Caco-2 (cell line): ENCODE results near the gene OR51B4. TPM values are rescaled to one million over a fixed set of nuclear protein-coding genes. Genes with fewer than 3 reads are reported as not detected.

Experiments
- Bru-seq: library from RNA; stranded (reverse); fragments of 400-500 nt; gene quantifications from one replicate; lab custom pipeline; 2021; lab: Mats Ljungman, UMichigan
- BruChase-seq, 2 experiments: library from RNA; stranded (reverse); fragments of 400-500 nt; gene quantifications; one replicate each; lab custom pipeline; 2021; lab: Mats Ljungman, UMichigan
- BruUV-seq: library from RNA; stranded (reverse); fragments of 400-500 nt; replicated peaks from 2 replicates; lab custom pipeline; 2021; lab: Mats Ljungman, UMichigan
- CTCF ChIA-PET: fragments of 300-600 bp; sonication (Branson Sonifier 250); formaldehyde crosslinking; loops from one replicate; lab custom pipeline; 2022; ENCODE audit warnings: antibody characterized with exemption; lab: Charles Lee
- POLR2A ChIA-PET: fragments of 300-600 bp; sonication (Branson Sonifier 250); formaldehyde crosslinking; loops from one replicate; lab custom pipeline; 2022; ENCODE audit warnings: antibody characterized with exemption; lab: Charles Lee
- DNase-seq, 2 experiments: peaks; one replicate each; pipeline versions ENCODE4 v3.0.0 to v3.0.0-alpha.2; 2020 to 2022
- H3K27me3 ChIP-seq: replicated peaks from 2 replicates; pipeline ENCODE4 v1.6.0; 2011; ENCODE audit warnings: low read length; ENCODE audit not compliant: control insufficient read depth, insufficient read depth
- H3K36me3 ChIP-seq: 2 replicates; pipeline ENCODE4 v1.5.1; 2011; ENCODE audit warnings: low read length; ENCODE audit not compliant: control insufficient read depth, insufficient read depth
- H3K4me1 ChIP-seq: fragments of 250-450 bp; sonication (Bioruptor Pico); 2 replicates; pipeline ENCODE4 v1.5.1; 2020; ENCODE audit warnings: mild to moderate bottlenecking
- H3K4me3 ChIP-seq: 2 replicates; pipeline ENCODE4 v1.5.1; 2011; ENCODE audit warnings: low read depth, mild to moderate bottlenecking, control low read depth, low read length
- H3K9me3 ChIP-seq: fragments of 250-450 bp; sonication (Bioruptor Pico); 2 replicates; pipeline ENCODE4 v1.5.1; 2020; ENCODE audit warnings: mild to moderate bottlenecking, moderate library complexity
- H3K27ac Mint-ChIP-seq: one replicate; pipeline ENCODE4 v1.8.0; 2022; ENCODE audit warnings: mixed read lengths; ENCODE audit not compliant: unreplicated experiment
- H3K27me3 Mint-ChIP-seq: one replicate; pipeline ENCODE4 v1.8.0; 2022; ENCODE audit warnings: mixed read lengths; ENCODE audit not compliant: insufficient read depth, unreplicated experiment
- H3K36me3 Mint-ChIP-seq: one replicate; pipeline ENCODE4 v1.8.0; 2022; ENCODE audit warnings: mild to moderate bottlenecking, mixed read lengths; ENCODE audit not compliant: insufficient read depth, unreplicated experiment
- H3K4me1 Mint-ChIP-seq: one replicate; pipeline ENCODE4 v1.8.0; 2022; ENCODE audit warnings: low read depth, mixed read lengths; ENCODE audit not compliant: unreplicated experiment
- H3K4me3 Mint-ChIP-seq: one replicate; pipeline ENCODE4 v1.8.0; 2022; ENCODE audit warnings: mild to moderate bottlenecking, moderate library complexity, mixed read lengths; ENCODE audit not compliant: unreplicated experiment
- H3K9me3 Mint-ChIP-seq: one replicate; pipeline ENCODE4 v1.8.0; 2022; ENCODE audit warnings: mixed read lengths; ENCODE audit not compliant: unreplicated experiment
- intact Hi-C: fragments of 100-400 bp; cut with micrococcal nuclease; formaldehyde crosslinking; loops from one replicate; pipeline ENCODE4 v1.10.0; 2022; ENCODE audit not compliant: unreplicated experiment
- long read RNA-seq: library from polyadenylated mRNA; stranded (forward); transcript quantifications from one replicate; pipeline ENCODE4 v2.0.0, GENCODE V29; 2022
- total RNA-seq: library from RNA; stranded (reverse); gene quantifications from 2 replicates; pipeline ENCODE4 v1.2.3, GENCODE V29; 2022
- TF ChIP-seq, protein P1 (sequence below), 2 experiments: fragments of 200-600 bp in 1 of 2; IDR thresholded peaks; 1 replicate in 1 of 2; 2 replicates in 1 of 2; pipeline versions ENCODE4 v1.5.1 to v1.8.0; 2011 to 2022; ENCODE audit warnings: antibody characterized with exemption in 1 of 2, control low read depth in 1 of 2, inconsistent platforms in 1 of 2, low read depth in 1 of 2, low read length in 1 of 2, mild to moderate bottlenecking in 1 of 2, moderate library complexity in 1 of 2; ENCODE audit not compliant: insufficient read depth in 1 of 2, severe bottlenecking in 1 of 2, unreplicated experiment in 1 of 2

Gene OR51B4, protein sequence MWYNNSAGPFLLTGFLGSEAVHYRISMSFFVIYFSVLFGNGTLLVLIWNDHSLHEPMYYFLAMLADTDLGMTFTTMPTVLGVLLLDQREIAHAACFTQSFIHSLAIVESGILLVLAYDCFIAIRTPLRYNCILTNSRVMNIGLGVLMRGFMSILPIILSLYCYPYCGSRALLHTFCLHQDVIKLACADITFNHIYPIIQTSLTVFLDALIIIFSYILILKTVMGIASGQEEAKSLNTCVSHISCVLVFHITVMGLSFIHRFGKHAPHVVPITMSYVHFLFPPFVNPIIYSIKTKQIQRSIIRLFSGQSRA
- total RNA-seq, result not detected in 2 replicates
- not detected for Bru-seq, nascent RNA
- not detected for BruChase-seq, experiment 1, labeled RNA remaining after a 2-hour chase
- BruChase-seq, experiment 2, labeled RNA remaining after a 6-hour chase, result not detected
- long read RNA-seq, result 0 reads

DNA sequence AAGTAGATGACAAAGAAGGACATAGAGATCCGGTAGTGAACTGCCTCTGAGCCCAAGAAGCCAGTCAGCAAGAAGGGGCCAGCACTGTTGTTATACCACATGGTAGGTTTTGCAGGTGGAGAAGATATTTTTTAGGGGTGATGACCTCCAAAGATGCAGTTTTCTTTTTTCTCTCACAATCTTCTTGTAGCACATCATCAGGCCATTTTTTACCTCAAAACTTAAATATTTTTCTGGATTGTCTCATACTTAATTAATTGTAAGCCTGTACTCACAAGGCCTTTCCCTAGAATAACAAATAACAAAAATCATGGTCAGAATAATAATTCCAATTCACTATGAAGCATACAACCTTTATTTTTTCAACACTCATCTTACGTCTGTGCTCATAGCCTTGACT, at the start of gene OR51B4:
Gene OR51B4, minus strand, starts transcription at position 101 of the 400 bp plus-strand sequence. Its CDS starts 0 bp downstream, at position 101.
- TF ChIP-seq, protein P1, sequence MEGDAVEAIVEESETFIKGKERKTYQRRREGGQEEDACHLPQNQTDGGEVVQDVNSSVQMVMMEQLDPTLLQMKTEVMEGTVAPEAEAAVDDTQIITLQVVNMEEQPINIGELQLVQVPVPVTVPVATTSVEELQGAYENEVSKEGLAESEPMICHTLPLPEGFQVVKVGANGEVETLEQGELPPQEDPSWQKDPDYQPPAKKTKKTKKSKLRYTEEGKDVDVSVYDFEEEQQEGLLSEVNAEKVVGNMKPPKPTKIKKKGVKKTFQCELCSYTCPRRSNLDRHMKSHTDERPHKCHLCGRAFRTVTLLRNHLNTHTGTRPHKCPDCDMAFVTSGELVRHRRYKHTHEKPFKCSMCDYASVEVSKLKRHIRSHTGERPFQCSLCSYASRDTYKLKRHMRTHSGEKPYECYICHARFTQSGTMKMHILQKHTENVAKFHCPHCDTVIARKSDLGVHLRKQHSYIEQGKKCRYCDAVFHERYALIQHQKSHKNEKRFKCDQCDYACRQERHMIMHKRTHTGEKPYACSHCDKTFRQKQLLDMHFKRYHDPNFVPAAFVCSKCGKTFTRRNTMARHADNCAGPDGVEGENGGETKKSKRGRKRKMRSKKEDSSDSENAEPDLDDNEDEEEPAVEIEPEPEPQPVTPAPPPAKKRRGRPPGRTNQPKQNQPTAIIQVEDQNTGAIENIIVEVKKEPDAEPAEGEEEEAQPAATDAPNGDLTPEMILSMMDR (IDR thresholded peaks at IDR 0.05; ENCODE audit: insufficient read depth in 1 of 2, low read depth in 1 of 2, low read length in 1 of 2, severe bottlenecking in 1 of 2, unreplicated experiment in 1 of 2), result no peak
- Mint-ChIP-seq H3K9me3 (no peaks in the 10 kb centered on the region), H3K4me1 (no peaks in the 10 kb centered on the region), H3K27ac (no peak within 1 kb of the TSS), H3K4me3 (no peak within 1 kb of the TSS), H3K27me3 (peaks cover 19% of the 10 kb centered on the region), H3K36me3 (no peaks in the 10 kb centered on the region)
- no peak for DNase-seq
- H3K4me3 ChIP-seq, result no peak within 1 kb of the TSS
- no peaks in the 10 kb centered on the region for H3K9me3 ChIP-seq
- H3K27me3 ChIP-seq, result no peaks in the 10 kb centered on the region
- no peaks in the 10 kb centered on the region for H3K4me1 ChIP-seq
- intact Hi-C loops, result no loop called here
- no TSS peak for BruUV-seq
- no peaks in the 10 kb centered on the region for H3K36me3 ChIP-seq
- ChIA-PET CTCF (no interaction called here), POLR2A (no interaction called here)

DNA sequence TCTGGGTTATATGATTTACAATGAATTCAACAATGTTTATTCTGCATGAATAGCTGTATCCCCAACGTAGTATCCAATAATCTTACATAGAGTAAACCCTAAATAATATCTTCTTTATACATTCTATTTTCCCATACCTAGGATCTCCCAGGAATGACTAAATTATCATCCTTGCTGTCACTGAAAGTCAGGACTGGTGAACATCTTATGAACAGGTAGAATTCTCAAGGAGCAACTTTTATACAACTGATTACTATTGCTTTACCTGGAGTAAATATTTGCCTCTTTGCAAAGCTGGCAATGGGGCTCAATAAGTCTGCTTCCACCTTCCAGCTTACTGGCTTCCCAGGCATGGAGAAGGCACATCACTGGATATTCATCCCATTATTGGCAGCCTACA, 49.5 kb upstream of the OR51B4 start, which contains the start of gene OR51B6:
Gene OR51B6, plus strand, starts transcription at position 301 of the 400 bp plus-strand sequence. Its CDS starts 0 bp downstream, at position 301.
- Histone ChIP-seq H3K9me3 (no peaks in the 10 kb centered on the region), H3K27me3 (no peaks in the 10 kb centered on the region), H3K4me1 (no peaks in the 10 kb centered on the region), H3K36me3 (no peaks in the 10 kb centered on the region), H3K4me3 (no peak within 1 kb of the TSS)
- Mint-ChIP-seq H3K4me1 (no peaks in the 10 kb centered on the region), H3K27me3 (peaks cover 6% of the 10 kb centered on the region), H3K4me3 (no peak within 1 kb of the TSS), H3K36me3 (no peaks in the 10 kb centered on the region), H3K9me3 (no peaks in the 10 kb centered on the region), H3K27ac (no peak within 1 kb of the TSS)
- TF ChIP-seq, protein P1 (IDR thresholded peaks at IDR 0.05; ENCODE audit: insufficient read depth in 1 of 2, low read depth in 1 of 2, low read length in 1 of 2, severe bottlenecking in 1 of 2, unreplicated experiment in 1 of 2), result no peak
- no TSS peak for BruUV-seq
- ChIA-PET POLR2A (no interaction called here), CTCF (no interaction called here)
- intact Hi-C loops, result no loop called here
- DNase-seq, result no peak

DNA sequence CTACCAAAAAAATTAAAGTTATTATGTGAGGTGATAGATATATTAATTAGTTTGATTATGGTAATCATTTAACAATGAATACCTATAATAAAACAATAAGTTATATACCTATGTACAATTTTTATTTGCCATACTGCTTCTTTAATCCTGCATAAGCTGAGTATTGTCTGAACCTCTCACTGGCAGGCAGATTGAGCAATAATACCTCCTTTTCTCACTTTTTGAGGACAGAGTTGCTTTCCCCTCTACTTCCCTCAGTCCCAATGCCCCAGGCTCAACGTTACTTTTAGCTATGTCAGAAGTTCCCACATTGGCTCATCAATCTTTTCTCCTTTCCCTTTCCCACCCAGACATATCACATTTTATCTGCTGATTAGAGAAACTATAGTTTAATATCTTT, 47.8 kb upstream of the OR51B4 start:
- DNase-seq, result no peak
- intact Hi-C loops, result no loop called here
- TF ChIP-seq, protein P1 (IDR thresholded peaks at IDR 0.05; ENCODE audit: insufficient read depth in 1 of 2, low read depth in 1 of 2, low read length in 1 of 2, severe bottlenecking in 1 of 2, unreplicated experiment in 1 of 2), result no peak
- Histone ChIP-seq H3K36me3 (no peaks in the 10 kb centered on the region), H3K9me3 (no peaks in the 10 kb centered on the region), H3K27me3 (no peaks in the 10 kb centered on the region), H3K4me1 (no peaks in the 10 kb centered on the region), H3K4me3 (no peak overlapping the region)
- ChIA-PET POLR2A (no interaction called here), CTCF (no interaction called here)
- Mint-ChIP-seq H3K9me3 (no peaks in the 10 kb centered on the region), H3K27ac (no peak overlapping the region), H3K4me3 (no peak overlapping the region), H3K36me3 (no peaks in the 10 kb centered on the region), H3K27me3 (peaks cover 6% of the 10 kb centered on the region), H3K4me1 (no peaks in the 10 kb centered on the region)
- no TSS peak for BruUV-seq
